COR-L47 (cell line): Measurements from ENCODE around the gene SGK1.
"Not testable (repeated sequence)": the region's sequence is repeated elsewhere in the genome, so short reads cannot be mapped to it uniquely, and the experiment has no call there.

ENCODE experiments used
- DNase-seq: peaks from one replicate; lab custom pipeline; 2025; lab: John Stamatoyannopoulos, UW

Gene SGK1

GRCh38 chr6:134186355-134186754 lies 131.6 kb downstream of the SGK1 start:
- DNase-seq: no peak

- DNase-seq: no peak
Measured at GRCh38 chr6:134185277-134185676, 132.6 kb downstream of the SGK1 start.

- no peak for DNase-seq
Measured at GRCh38 chr6:134183844-134184243, 134.1 kb downstream of the SGK1 start.

GRCh38 chr6:134182528-134182927 lies 135.4 kb downstream of the SGK1 start:
- DNase-seq: peak; percentile 37

GRCh38 chr6:134181726-134182125 lies 136.2 kb downstream of the SGK1 start:
- DNase-seq: not testable (repeated sequence)

GRCh38 chr6:134181251-134181650 lies 136.7 kb downstream of the SGK1 start:
- not testable (repeated sequence) for DNase-seq

GRCh38 chr6:134180540-134180939 lies 137.4 kb downstream of the SGK1 start:
- not testable (repeated sequence) for DNase-seq

GRCh38 chr6:134178161-134179044 lies 139.5 kb downstream of the SGK1 start:
- no peak for DNase-seq

GRCh38 chr6:134177753-134178160 lies 140.2 kb downstream of the SGK1 start:
- DNase-seq: no peak

GRCh38 chr6:134177236-134177635 lies 140.7 kb downstream of the SGK1 start:
- no peak for DNase-seq

- DNase-seq: no peak
Measured at GRCh38 chr6:134176264-134176975, 141.5 kb downstream of the SGK1 start.

GRCh38 chr6:134175532-134176263 lies 142.2 kb downstream of the SGK1 start:
- DNase-seq: no peak

GRCh38 chr6:134174672-134175531 lies 143.0 kb downstream of the SGK1 start:
- peak; percentile 66 for DNase-seq

- DNase-seq: peak; percentile 29
Measured at GRCh38 chr6:134173936-134174671, 143.8 kb downstream of the SGK1 start.

GRCh38 chr6:134173366-134173725 lies 144.6 kb downstream of the SGK1 start:
- DNase-seq: no peak

GRCh38 chr6:134172706-134173365 lies 145.1 kb downstream of the SGK1 start:
- DNase-seq: no peak

GRCh38 chr6:134172020-134172705 lies 145.7 kb downstream of the SGK1 start:
- DNase-seq: no peak

GRCh38 chr6:134171517-134171916 lies 146.4 kb downstream of the SGK1 start:
- no peak for DNase-seq

- no peak for DNase-seq
Measured at GRCh38 chr6:134170844-134171243, 147.1 kb downstream of the SGK1 start.
